CD4-positive, alpha-beta T cell (primary cell): ENCODE measurements around the gene LRRC45. TPM values are rescaled to one million over a fixed set of nuclear protein-coding genes. Genes with fewer than 3 reads are reported as not detected.
A peak's percentile ranks its signal among the peaks of the same experiment; 100 is the strongest.

ENCODE experiments used
- ATAC-seq: fragments of 200-7000 bp; cut with Tn5 transposase; one replicate; pipeline ENCODE4 v1.10.0; 2022; ENCODE audit warnings: mild to moderate bottlenecking; ENCODE audit not compliant: poor library complexity
- CTCF ChIA-PET: fragments of 350-600 bp; sonication (Branson Sonifier 250); formaldehyde crosslinking; loops from one replicate; lab custom pipeline; 2021; ENCODE audit warnings: antibody characterized with exemption, inconsistent platforms; lab: Charles Lee
- POLR2A ChIA-PET: fragments of 350-600 bp; sonication (Branson Sonifier 250); formaldehyde crosslinking; loops from one replicate; lab custom pipeline; 2021; ENCODE audit warnings: antibody characterized with exemption, inconsistent platforms; lab: Charles Lee
- DNase-seq, 14 experiments: peaks; one replicate each; pipeline ENCODE4 v3.0.0-alpha.2; 2013 to 2020; ENCODE audit warnings: mixed read lengths in 2 of 14
- H3K27ac ChIP-seq, 2 donors: one replicate each; pipeline versions ENCODE4 v1.5.1 to v1.7.0; 2013; ENCODE audit warnings: low read length in 2 of 2, low read depth in 1 of 2, mild to moderate bottlenecking in 1 of 2
- H3K27me3 ChIP-seq, 2 experiments: 1 replicate in 1 of 2; 2 replicates in 1 of 2; pipeline versions ENCODE4 v1.6.1 to v1.7.0; 2013; ENCODE audit warnings: low read length in 2 of 2, control low read depth in 1 of 2, mild to moderate bottlenecking in 1 of 2, moderate library complexity in 1 of 2; ENCODE audit not compliant: insufficient read depth in 2 of 2, control insufficient read depth in 1 of 2
- H3K36me3 ChIP-seq: one replicate; pipeline ENCODE4 v1.6.1; 2013; ENCODE audit warnings: low read length, control low read depth; ENCODE audit not compliant: insufficient read depth
- H3K4me1 ChIP-seq: one replicate; pipeline ENCODE4 v1.6.1; 2013; ENCODE audit warnings: low read length, control low read depth; ENCODE audit not compliant: insufficient read depth
- H3K4me3 ChIP-seq: one replicate; pipeline ENCODE4 v1.5.1; 2013; ENCODE audit warnings: mild to moderate bottlenecking, low read length, moderate library complexity
- H3K9me3 ChIP-seq, 2 experiments: 1 replicate in 1 of 2; 2 replicates in 1 of 2; pipeline versions ENCODE4 v1.6.1 to v1.7.0; 2013; ENCODE audit warnings: low read length in 2 of 2, mild to moderate bottlenecking in 2 of 2, control low read depth in 1 of 2, moderate library complexity in 1 of 2; ENCODE audit not compliant: control insufficient read depth in 1 of 2, insufficient read depth in 1 of 2
- H3K27ac Mint-ChIP-seq: one replicate; pipeline ENCODE4 v1.8.0; 2020; ENCODE audit warnings: mixed read lengths
- H3K27me3 Mint-ChIP-seq: one replicate; pipeline ENCODE4 v1.8.0; 2021; ENCODE audit warnings: mixed read lengths
- H3K36me3 Mint-ChIP-seq: one replicate; pipeline ENCODE4 v1.8.0; 2021; ENCODE audit warnings: low read depth, mixed read lengths
- H3K4me1 Mint-ChIP-seq: one replicate; pipeline ENCODE4 v1.8.0; 2021; ENCODE audit warnings: low read depth, mixed read lengths
- H3K4me3 Mint-ChIP-seq: one replicate; pipeline ENCODE4 v1.8.0; 2020; ENCODE audit warnings: mild to moderate bottlenecking, mixed read lengths
- H3K9me3 Mint-ChIP-seq: one replicate; pipeline ENCODE4 v1.8.0; 2020; ENCODE audit warnings: mixed read lengths
- CTCF ChIP-seq: fragments of 200-600 bp; IDR thresholded peaks from one replicate; pipeline ENCODE4 v1.8.0; 2022; ENCODE audit warnings: antibody characterized with exemption, mild to moderate bottlenecking
- intact Hi-C, 2 experiments: fragments of 100-400 bp; cut with DNase I in 1 of 2; cut with micrococcal nuclease in 1 of 2; formaldehyde crosslinking; loops; one replicate each; pipeline versions ENCODE4 v1.15.1 to v1.9.0; 2023 to 2025; cut with DNase I, micrococcal nuclease
- total RNA-seq, 174 experiments: library from RNA in 2 of 174; stranded (reverse) in 2 of 174; gene quantifications; one replicate each; pipeline ENCODE4 v1.2.3 and lab custom pipeline; 2021 to 2026

LRRC45 gene
- total RNA-seq, 2 experiments from 2014 or later, result 17.7 to 17.9 TPM

GRCh38 chr17:81983639-81984373, 39.3 kb upstream of the LRRC45 start:
- ChIA-PET CTCF (interaction anchor here (1.4 kb wide), 1 partner anchor 24 kb away, joined by 4 read pairs; no protein-coding TSS in a partner anchor), POLR2A (no interaction called here)
- TF ChIP-seq CTCF, result no peak
- Histone ChIP-seq H3K27ac (no peak overlapping the region), H3K4me3 (no peak overlapping the region), H3K27me3 (no peaks in the 10 kb centered on the region), H3K36me3 (peaks cover 50% of the 10 kb centered on the region), H3K4me1 (peaks cover 34% of the 10 kb centered on the region), H3K9me3 (no peaks in the 10 kb centered on the region)
- ATAC-seq (no peak), DNase-seq (no peak)
- no peak overlapping the region for H3K27ac Mint-ChIP-seq
- no peaks in the 10 kb centered on the region for H3K9me3 Mint-ChIP-seq
- H3K4me1 Mint-ChIP-seq, result peaks cover 28% of the 10 kb centered on the region
- no peaks in the 10 kb centered on the region for H3K27me3 Mint-ChIP-seq
- peaks cover 37% of the 10 kb centered on the region for H3K36me3 Mint-ChIP-seq
- intact Hi-C loops, result no loop called here
- H3K4me3 Mint-ChIP-seq, result no peak overlapping the region

DNA sequence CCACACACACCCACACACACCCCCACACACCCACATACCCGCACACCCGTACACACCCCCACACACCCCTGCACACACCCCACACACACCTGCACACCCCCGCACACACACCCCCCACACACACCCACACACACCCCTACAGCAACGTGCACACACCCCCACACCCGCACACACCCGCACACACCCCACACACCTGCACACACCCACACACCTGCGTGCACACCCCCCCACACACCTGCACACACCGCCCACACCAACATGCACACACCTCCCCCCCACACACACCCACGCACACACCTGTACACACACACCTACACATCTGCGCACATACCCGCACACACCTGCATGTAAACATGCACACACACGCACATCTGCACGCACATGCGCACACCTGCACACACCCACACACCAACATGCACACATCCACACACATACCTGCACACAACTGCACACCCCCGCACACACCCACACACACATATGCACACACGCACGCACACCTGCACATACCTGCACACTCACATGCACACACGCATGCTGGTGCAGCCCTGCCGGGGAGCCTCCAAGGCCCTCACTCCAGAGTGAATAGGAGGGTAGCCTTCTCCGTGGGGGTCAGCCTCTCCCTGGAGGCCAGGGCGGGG, 38.2 kb upstream of the LRRC45 start:
- Mint-ChIP-seq H3K36me3 (peaks cover 27% of the 10 kb centered on the region), H3K4me3 (peak overlapping the region; percentile 66), H3K9me3 (no peaks in the 10 kb centered on the region), H3K27ac (no peak overlapping the region), H3K4me1 (peaks cover 18% of the 10 kb centered on the region), H3K27me3 (no peaks in the 10 kb centered on the region)
- no peaks in the 10 kb centered on the region for H3K27me3 ChIP-seq
- intact Hi-C loops, result no loop called here
- ATAC-seq (no peak), DNase-seq (no peak)
- ChIA-PET POLR2A (interaction anchor here (0.6 kb wide), 1 partner anchor 142 kb away, joined by 3 read pairs; no protein-coding TSS in a partner anchor), CTCF (no interaction called here)
- no peak overlapping the region for H3K27ac ChIP-seq
- no peaks in the 10 kb centered on the region for H3K9me3 ChIP-seq
- H3K4me3 ChIP-seq, result no peak overlapping the region
- peaks cover 24% of the 10 kb centered on the region for H3K4me1 ChIP-seq
- H3K36me3 ChIP-seq, result peaks cover 41% of the 10 kb centered on the region
- TF ChIP-seq CTCF, result no peak

DNA sequence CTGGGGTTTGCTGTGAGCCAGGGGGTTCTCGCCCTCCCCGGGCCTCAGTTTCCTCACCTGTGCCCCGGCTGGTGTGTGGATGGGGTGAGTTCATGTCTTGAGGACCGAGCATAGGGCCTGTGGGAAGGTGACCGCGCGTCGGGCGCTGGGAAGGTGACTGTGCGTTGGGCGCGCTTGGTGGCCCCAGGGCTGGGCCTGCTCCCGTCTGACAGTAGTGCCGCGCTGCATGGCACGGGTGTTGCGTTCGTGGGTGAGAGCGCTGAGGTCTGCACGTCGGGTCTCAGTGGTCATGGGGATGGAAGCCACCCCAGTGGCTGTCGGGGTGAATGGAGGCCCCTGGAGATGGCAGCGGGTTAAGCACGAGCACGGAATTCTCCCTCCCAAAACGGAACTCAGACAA, 36.5 kb upstream of the LRRC45 start:
- ATAC-seq, result no peak
- Mint-ChIP-seq H3K27ac (no peak overlapping the region), H3K36me3 (peaks cover 26% of the 10 kb centered on the region), H3K27me3 (no peaks in the 10 kb centered on the region), H3K4me1 (peaks cover 11% of the 10 kb centered on the region), H3K9me3 (no peaks in the 10 kb centered on the region), H3K4me3 (no peak overlapping the region)
- Histone ChIP-seq H3K36me3 (peaks cover 34% of the 10 kb centered on the region), H3K9me3 (no peaks in the 10 kb centered on the region), H3K4me1 (peaks cover 7% of the 10 kb centered on the region), H3K27me3 (no peaks in the 10 kb centered on the region), H3K4me3 (no peak overlapping the region), H3K27ac (no peak overlapping the region)
- ChIA-PET CTCF (no interaction called here), POLR2A (no interaction called here)
- DNase-seq, result no peak
- no peak for TF ChIP-seq CTCF
- intact Hi-C loops, result no loop called here
